ENCODE results near the gene DIRAS1. TPM values are rescaled to one million over a fixed set of nuclear protein-coding genes. Genes with fewer than 3 reads are reported as not detected.

The DIRAS1 gene
- polyA plus RNA-seq, 3 donors, result 2.9 to 3.6 (median 3.5) TPM

Other genes with a start within 250 kb of the DIRAS1 start
- gene GADD45B, start 245.2 kb downstream of the DIRAS1 start, polyA plus RNA-seq (ENCODE audit: insufficient read length in 3 of 3), result 10 to 100 TPM; 11.2 to 16.2 (median 11.3) TPM
- gene GNG7, start 18.7 kb downstream of the DIRAS1 start, polyA plus RNA-seq (ENCODE audit: insufficient read length in 3 of 3), result 1 to 10 TPM; 5.1 to 7.2 (median 5.9) TPM
- gene SLC39A3, start 18.6 kb upstream of the DIRAS1 start, polyA plus RNA-seq (ENCODE audit: insufficient read length in 3 of 3), result 10 to 100 TPM; 23.8 to 30.3 (median 26.9) TPM
- gene SGTA, start 61.9 kb upstream of the DIRAS1 start, polyA plus RNA-seq (ENCODE audit: insufficient read length in 3 of 3), result 10 to 100 TPM; 48.4 to 66.5 (median 62.8) TPM
- 10 to 100 TPM; 44.7 to 59.9 (median 59.8) TPM for gene THOP1, start 64.1 kb upstream of the DIRAS1 start, polyA plus RNA-seq (ENCODE audit: insufficient read length in 3 of 3)
- gene ZNF554, start 98.5 kb upstream of the DIRAS1 start, polyA plus RNA-seq (ENCODE audit: insufficient read length in 3 of 3), result 10 to 100 TPM in 2 of 3 donors, 1 to 10 TPM in 1; 8.3 to 11.3 (median 10.3) TPM
- 10 to 100 TPM; 12.5 to 14.1 (median 12.5) TPM for gene ZNF555, start 120.1 kb upstream of the DIRAS1 start, polyA plus RNA-seq (ENCODE audit: insufficient read length in 3 of 3)
- 1 to 10 TPM in 2 of 3 donors, under 1 TPM in 1; 0.66 to 1.5 (median 1.5) TPM for gene ZNF556, start 146.0 kb upstream of the DIRAS1 start, polyA plus RNA-seq (ENCODE audit: insufficient read length in 3 of 3)
- gene ZNF57, start 179.6 kb upstream of the DIRAS1 start, polyA plus RNA-seq (ENCODE audit: insufficient read length in 3 of 3), result 1 to 10 TPM; 6.9 to 7.6 (median 7.1) TPM
- gene ZNF77, start 223.6 kb upstream of the DIRAS1 start, polyA plus RNA-seq (ENCODE audit: insufficient read length in 3 of 3), result 1 to 10 TPM; 7.6 to 9.0 (median 8.2) TPM

Measured in renal cortex interstitium (tissue), 3 donors.